CD4-positive, alpha-beta T cell treated with Interleukin-17A for 4 hours (primary cell): ENCODE measurements around the gene TBC1D25.

Source experiments
- DNase-seq: peaks from one replicate; pipeline ENCODE4 v3.0.0-alpha.2; 2020; ENCODE audit warnings: mixed read lengths

The TBC1D25 gene

GRCh38 chrX:48569958-48570357, 30.4 kb downstream of the TBC1D25 start:
- DNase-seq, result no peak

GRCh38 chrX:48573690-48574269, 34.3 kb downstream of the TBC1D25 start:
- DNase-seq, result peak; percentile 32

- peak; percentile 91 for DNase-seq
These were observed 35.1 kb downstream of the TBC1D25 start, which contains the start of gene RBM3 for GRCh38 chrX:48574270-48575266. RBM3 (plus strand) TSS chrX:48574484; CDS start chrX:48575181, 697 bp downstream.

- DNase-seq, result no peak
These were observed 36.1 kb downstream of the TBC1D25 start for GRCh38 chrX:48575642-48576041.

- DNase-seq, result no peak
These were observed 36.6 kb downstream of the TBC1D25 start for GRCh38 chrX:48576108-48576507.

- DNase-seq, result no peak
These were observed 39.2 kb downstream of the TBC1D25 start for GRCh38 chrX:48578661-48579128.

- DNase-seq, result no peak
These were observed 39.7 kb downstream of the TBC1D25 start for GRCh38 chrX:48579259-48579658.

GRCh38 chrX:48580662-48581061, 41.1 kb downstream of the TBC1D25 start:
- no peak for DNase-seq

GRCh38 chrX:48584698-48585097, 45.2 kb downstream of the TBC1D25 start:
- no peak for DNase-seq

GRCh38 chrX:48589482-48590162, 50.1 kb downstream of the TBC1D25 start:
- DNase-seq, result no peak

- no peak for DNase-seq
These were observed 50.9 kb downstream of the TBC1D25 start for GRCh38 chrX:48590203-48591103.

GRCh38 chrX:48591255-48591791, 51.8 kb downstream of the TBC1D25 start:
- no peak for DNase-seq

- DNase-seq, result no peak
These were observed 53.5 kb downstream of the TBC1D25 start for GRCh38 chrX:48592971-48593370.

GRCh38 chrX:48595929-48596328, 56.4 kb downstream of the TBC1D25 start:
- DNase-seq, result no peak

- DNase-seq, result peak; percentile 94
These were observed 58.1 kb downstream of the TBC1D25 start, which contains the start of gene WDR13 for GRCh38 chrX:48597353-48598264. WDR13 (plus strand) TSS chrX:48597492; CDS start chrX:48597997, 505 bp downstream.

- no peak for DNase-seq
These were observed 59.1 kb downstream of the TBC1D25 start for GRCh38 chrX:48598614-48599013.

- DNase-seq, result no peak
These were observed 59.8 kb downstream of the TBC1D25 start for GRCh38 chrX:48599341-48599740.

- DNase-seq, result no peak
These were observed 60.7 kb downstream of the TBC1D25 start for GRCh38 chrX:48600226-48600625.

- no peak for DNase-seq
These were observed 62.4 kb downstream of the TBC1D25 start for GRCh38 chrX:48601741-48602394.

GRCh38 chrX:48604701-48605100, 65.2 kb downstream of the TBC1D25 start:
- no peak for DNase-seq
